Measurements from ENCODE around the gene HIRA. TPM values are rescaled to one million over a fixed set of nuclear protein-coding genes. Genes with fewer than 3 reads are reported as not detected.

HIRA gene
- total RNA-seq, 2 experiments from 2014 or later, result 31.2 to 55.7 TPM

GRCh38 chr22:19289475-19290161 is 141.9 kb downstream of the HIRA start:
- no peak for TF ChIP-seq CTCF (conservative IDR thresholded peaks at IDR 0.05; ENCODE audit: low read length)
- no peak for TF ChIP-seq EZH2phosphoT487 (IDR thresholded peaks at IDR 0.05; ENCODE audit: borderline replicate concordance, low read depth, low read length)
- POLR2A ChIA-PET, result interaction anchor here (0.6 kb wide), 1 partner anchor 311 kb away, joined by 3 read pairs; no protein-coding TSS in a partner anchor
- no TSS peak for BruUV-seq (replicated peaks)
- CTCF ChIA-PET (ENCODE audit: unreplicated experiment), result no interaction called here
- H3K9me2 ChIP-seq (ENCODE audit: insufficient read depth, low read length), result no peaks in the 10 kb centered on the region
- no peak overlapping the region for H3K4me2 ChIP-seq (ENCODE audit: low read length)
- H3K9me3 ChIP-seq (ENCODE audit: low read length), result no peaks in the 10 kb centered on the region
- peaks cover 16% of the 10 kb centered on the region for H3K4me1 ChIP-seq (ENCODE audit: insufficient read depth, low read length, poor library complexity, severe bottlenecking)
- no peak overlapping the region for H2AFZ ChIP-seq (ENCODE audit: low read length)
- intact Hi-C loops (cut with micrococcal nuclease; ENCODE audit: unreplicated experiment), result loop anchor here (5.0 kb wide), 1 partner anchor 112 kb away; the partner anchor contains the start of gene SLC25A1
- H3K79me2 ChIP-seq (ENCODE audit: insufficient read depth, low read depth, low read length), result no peaks in the 10 kb centered on the region
- no peaks in the 10 kb centered on the region for H4K20me1 ChIP-seq (ENCODE audit: insufficient read depth, low read length)
- H3K4me3 ChIP-seq (ENCODE audit: low read depth, low read length, poor library complexity, severe bottlenecking), result no peak overlapping the region
- DNase-seq (ENCODE audit: low spot score), result no peak
- no peaks in the 10 kb centered on the region for H3K36me3 ChIP-seq (ENCODE audit: insufficient read depth, low read length)
- no peak overlapping the region for H3K27ac ChIP-seq (ENCODE audit: low read depth, low read length, poor library complexity, severe bottlenecking)

GRCh38 chr22:19287889-19288288 is 143.6 kb downstream of the HIRA start:
- Histone ChIP-seq H3K4me1 (ENCODE audit: insufficient read depth, low read length, poor library complexity, severe bottlenecking) (peaks cover 15% of the 10 kb centered on the region), H3K4me3 (ENCODE audit: low read depth, low read length, poor library complexity, severe bottlenecking) (no peak overlapping the region), H3K27ac (ENCODE audit: low read depth, low read length, poor library complexity, severe bottlenecking) (no peak overlapping the region), H4K20me1 (ENCODE audit: insufficient read depth, low read length) (no peaks in the 10 kb centered on the region), H3K4me2 (ENCODE audit: low read length) (no peak overlapping the region), H3K9me3 (ENCODE audit: low read length) (no peaks in the 10 kb centered on the region), H3K9me2 (ENCODE audit: insufficient read depth, low read length) (no peaks in the 10 kb centered on the region), H2AFZ (ENCODE audit: low read length) (no peak overlapping the region), H3K79me2 (ENCODE audit: insufficient read depth, low read depth, low read length) (no peaks in the 10 kb centered on the region), H3K36me3 (ENCODE audit: insufficient read depth, low read length) (no peaks in the 10 kb centered on the region)
- intact Hi-C loops (cut with micrococcal nuclease; ENCODE audit: unreplicated experiment), result no loop called here
- ChIA-PET POLR2A (no interaction called here), CTCF (ENCODE audit: unreplicated experiment) (no interaction called here)
- no peak for DNase-seq (ENCODE audit: low spot score)
- BruUV-seq (replicated peaks), result no TSS peak
- TF ChIP-seq EZH2phosphoT487 (IDR thresholded peaks at IDR 0.05; ENCODE audit: borderline replicate concordance, low read depth, low read length) (no peak), CTCF (conservative IDR thresholded peaks at IDR 0.05; ENCODE audit: low read length) (no peak)

GRCh38 chr22:19287076-19287707 is 144.3 kb downstream of the HIRA start:
- no peak for DNase-seq (ENCODE audit: low spot score)
- no peak overlapping the region for H2AFZ ChIP-seq (ENCODE audit: low read length)
- H3K9me3 ChIP-seq (ENCODE audit: low read length), result no peaks in the 10 kb centered on the region
- H3K4me3 ChIP-seq (ENCODE audit: low read depth, low read length, poor library complexity, severe bottlenecking), result no peak overlapping the region
- BruUV-seq (replicated peaks), result no TSS peak
- H3K4me1 ChIP-seq (ENCODE audit: insufficient read depth, low read length, poor library complexity, severe bottlenecking), result peaks cover 8% of the 10 kb centered on the region
- no peaks in the 10 kb centered on the region for H3K79me2 ChIP-seq (ENCODE audit: insufficient read depth, low read depth, low read length)
- no peak overlapping the region for H3K27ac ChIP-seq (ENCODE audit: low read depth, low read length, poor library complexity, severe bottlenecking)
- no peak overlapping the region for H3K4me2 ChIP-seq (ENCODE audit: low read length)
- ChIA-PET CTCF (ENCODE audit: unreplicated experiment) (no interaction called here), POLR2A (interaction anchor here (0.6 to 1.1 kb wide), 2 partner anchors 9 to 189 kb away, joined by 3 to 5 read pairs; no protein-coding TSS in a partner anchor)
- intact Hi-C loops (cut with micrococcal nuclease; ENCODE audit: unreplicated experiment), result no loop called here
- TF ChIP-seq EZH2phosphoT487 (IDR thresholded peaks at IDR 0.05; ENCODE audit: borderline replicate concordance, low read depth, low read length), result no peak
- no peak for TF ChIP-seq CTCF (conservative IDR thresholded peaks at IDR 0.05; ENCODE audit: low read length)
- no peaks in the 10 kb centered on the region for H3K9me2 ChIP-seq (ENCODE audit: insufficient read depth, low read length)
- H3K36me3 ChIP-seq (ENCODE audit: insufficient read depth, low read length), result no peaks in the 10 kb centered on the region
- H4K20me1 ChIP-seq (ENCODE audit: insufficient read depth, low read length), result no peaks in the 10 kb centered on the region

Data from OCI-LY7 (cell line).